ENCODE measurements around the gene C20orf144. TPM values are rescaled to one million over a fixed set of nuclear protein-coding genes. Genes with fewer than 3 reads are reported as not detected.

C20orf144 gene
- total RNA-seq, 1 donor from 2014 or later: 0.23 TPM

GRCh38 chr20:33658929-33659328 lies 3.2 kb upstream of the C20orf144 start:
- peaks cover 21% of the 10 kb centered on the region for H3K36me3 ChIP-seq
- no peaks in the 10 kb centered on the region for H3K27me3 ChIP-seq
- DNase-seq: no peak
- ATAC-seq: no peak
- H3K4me1 ChIP-seq: no peaks in the 10 kb centered on the region
- intact Hi-C loops (cut with DNase I): loop anchor here (10.0 kb wide), 1 partner anchor 204 kb away; no protein-coding TSS in a partner anchor
- no peaks in the 10 kb centered on the region for H3K9me3 ChIP-seq
- TF ChIP-seq, protein P1, sequence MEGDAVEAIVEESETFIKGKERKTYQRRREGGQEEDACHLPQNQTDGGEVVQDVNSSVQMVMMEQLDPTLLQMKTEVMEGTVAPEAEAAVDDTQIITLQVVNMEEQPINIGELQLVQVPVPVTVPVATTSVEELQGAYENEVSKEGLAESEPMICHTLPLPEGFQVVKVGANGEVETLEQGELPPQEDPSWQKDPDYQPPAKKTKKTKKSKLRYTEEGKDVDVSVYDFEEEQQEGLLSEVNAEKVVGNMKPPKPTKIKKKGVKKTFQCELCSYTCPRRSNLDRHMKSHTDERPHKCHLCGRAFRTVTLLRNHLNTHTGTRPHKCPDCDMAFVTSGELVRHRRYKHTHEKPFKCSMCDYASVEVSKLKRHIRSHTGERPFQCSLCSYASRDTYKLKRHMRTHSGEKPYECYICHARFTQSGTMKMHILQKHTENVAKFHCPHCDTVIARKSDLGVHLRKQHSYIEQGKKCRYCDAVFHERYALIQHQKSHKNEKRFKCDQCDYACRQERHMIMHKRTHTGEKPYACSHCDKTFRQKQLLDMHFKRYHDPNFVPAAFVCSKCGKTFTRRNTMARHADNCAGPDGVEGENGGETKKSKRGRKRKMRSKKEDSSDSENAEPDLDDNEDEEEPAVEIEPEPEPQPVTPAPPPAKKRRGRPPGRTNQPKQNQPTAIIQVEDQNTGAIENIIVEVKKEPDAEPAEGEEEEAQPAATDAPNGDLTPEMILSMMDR (IDR thresholded peaks at IDR 0.05): no peak
- no peak overlapping the region for H3K4me3 ChIP-seq
- H3K27ac ChIP-seq: no peak overlapping the region

DNA sequence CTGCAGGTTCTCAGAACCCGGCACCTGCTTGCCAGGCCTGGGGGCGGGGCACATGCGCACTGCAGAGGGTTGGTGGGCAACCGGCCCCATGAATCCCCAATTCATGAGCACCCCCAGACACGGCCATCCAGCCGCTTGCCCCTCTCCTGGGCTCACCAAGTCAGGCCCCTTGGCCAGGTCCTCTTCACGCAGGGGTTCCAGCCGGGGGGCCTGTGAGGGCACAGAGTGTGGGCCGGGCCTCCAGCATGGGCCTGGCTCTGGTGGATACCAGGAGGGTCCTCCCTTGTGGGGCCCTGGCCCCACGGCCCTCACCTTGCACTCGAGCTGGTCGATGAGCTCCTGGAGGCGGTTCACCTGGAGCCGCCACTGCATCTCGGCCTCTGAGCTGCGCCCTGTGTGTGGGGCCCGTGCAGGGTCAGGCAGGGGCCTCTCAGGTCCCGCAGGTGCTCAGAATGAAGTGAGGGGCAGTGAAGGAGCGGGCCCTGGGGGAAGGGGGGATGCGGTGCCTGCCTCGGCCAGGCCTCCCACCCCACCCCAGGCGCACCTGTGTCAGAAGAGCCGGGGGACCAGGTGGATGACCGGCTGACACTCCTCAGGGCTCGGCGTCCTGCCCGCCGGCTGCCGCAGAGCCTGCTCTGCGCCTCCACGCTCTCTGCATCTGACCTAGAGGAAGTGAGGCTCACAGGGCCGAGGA lies 2.6 kb upstream of the C20orf144 start:
- Histone ChIP-seq H3K4me3 (no peak overlapping the region), H3K27ac (no peak overlapping the region), H3K36me3 (peaks cover 21% of the 10 kb centered on the region), H3K9me3 (no peaks in the 10 kb centered on the region), H3K4me1 (peaks cover 5% of the 10 kb centered on the region), H3K27me3 (no peaks in the 10 kb centered on the region)
- ATAC-seq: no peak
- TF ChIP-seq, protein P1 (IDR thresholded peaks at IDR 0.05): no peak
- intact Hi-C loops (cut with DNase I): loop anchor here (10.0 kb wide), 1 partner anchor 205 kb away; no protein-coding TSS in a partner anchor
- no peak for DNase-seq

DNA sequence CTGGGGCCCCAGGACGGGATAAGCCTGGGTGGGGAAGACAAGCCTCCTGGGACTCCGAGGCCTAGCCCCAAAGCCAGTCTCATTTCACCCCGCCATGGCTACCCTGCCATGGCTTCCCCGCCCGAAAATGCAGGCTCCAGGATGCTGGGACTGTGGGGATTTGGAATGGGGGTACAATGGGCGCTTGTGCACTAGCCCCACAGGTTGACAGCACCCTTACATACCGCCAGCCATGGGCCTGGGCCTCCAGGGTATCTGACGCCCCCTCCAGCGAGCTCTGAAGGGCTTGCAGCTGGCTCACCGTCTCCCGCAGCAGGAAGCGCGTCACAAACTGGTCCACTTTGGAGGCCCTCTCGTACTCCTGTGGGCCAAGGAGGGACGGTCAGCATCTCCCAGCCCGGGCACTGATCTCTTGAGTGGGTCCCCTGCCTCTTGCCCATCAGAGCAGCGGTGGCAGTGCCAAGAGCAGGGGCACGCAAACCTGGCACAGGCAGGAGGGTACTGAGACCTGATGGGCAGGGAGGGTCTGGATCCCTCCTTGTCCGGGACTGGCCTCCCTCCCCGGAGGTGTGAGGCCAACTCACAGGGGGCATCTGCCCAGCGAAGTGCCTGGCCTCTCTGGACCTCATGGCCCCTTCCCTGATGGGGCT lies 2.0 kb upstream of the C20orf144 start:
- intact Hi-C loops (cut with DNase I): no loop called here
- TF ChIP-seq, protein P1 (IDR thresholded peaks at IDR 0.05): no peak
- Histone ChIP-seq H3K9me3 (no peaks in the 10 kb centered on the region), H3K4me3 (no peak overlapping the region), H3K4me1 (peaks cover 8% of the 10 kb centered on the region), H3K27ac (no peak overlapping the region), H3K36me3 (peaks cover 21% of the 10 kb centered on the region), H3K27me3 (no peaks in the 10 kb centered on the region)
- DNase-seq (no peak), ATAC-seq (no peak)

GRCh38 chr20:33660685-33661058 lies 1.5 kb upstream of the C20orf144 start:
- no peak for ATAC-seq
- H3K4me1 ChIP-seq: peaks cover 12% of the 10 kb centered on the region
- H3K27me3 ChIP-seq: no peaks in the 10 kb centered on the region
- TF ChIP-seq, protein P1 (IDR thresholded peaks at IDR 0.05): no peak
- intact Hi-C loops (cut with DNase I): no loop called here
- DNase-seq: no peak
- H3K27ac ChIP-seq: no peak overlapping the region
- no peak overlapping the region for H3K4me3 ChIP-seq
- no peaks in the 10 kb centered on the region for H3K9me3 ChIP-seq
- peaks cover 21% of the 10 kb centered on the region for H3K36me3 ChIP-seq

- H3K27ac ChIP-seq: peak overlapping the region; percentile 89
These were observed 1.3 kb downstream of the C20orf144 start for GRCh38 chr20:33663161-33664084.

More at GRCh38 chr20:33663161-33664084, 1.3 kb downstream of the C20orf144 start:
- intact Hi-C loops (cut with DNase I): no loop called here
- Histone ChIP-seq H3K27me3 (no peaks in the 10 kb centered on the region), H3K4me3 (peak overlapping the region; percentile 82), H3K36me3 (peaks cover 14% of the 10 kb centered on the region), H3K4me1 (peaks cover 24% of the 10 kb centered on the region), H3K9me3 (no peaks in the 10 kb centered on the region)
- ATAC-seq: peak; percentile 76
- DNase-seq: peak; percentile 95
- TF ChIP-seq, protein P1 (IDR thresholded peaks at IDR 0.05): no peak
